ENCODE data around the gene C3orf80. TPM values are rescaled to one million over a fixed set of nuclear protein-coding genes. Genes with fewer than 3 reads are reported as not detected.
"Not testable (repeated sequence)": the region's sequence is repeated elsewhere in the genome, so short reads cannot be mapped to it uniquely, and the experiment has no call there.

The C3orf80 gene
- total and polyA plus RNA-seq, 10 donors = 0.07 to 2.7 (median 0.46) TPM

- intact Hi-C loops (cut with DNase I; ENCODE audit: low total_unique reads) = no loop called here
- no peak overlapping the region for H3K4me3 ChIP-seq
- no peak overlapping the region for H3K27ac ChIP-seq
- peaks cover 0 to 3% (median 1%) of the 10 kb centered on the region in 6 donors for H3K4me1 ChIP-seq
- peaks cover 0 to 35% (median 6%) of the 10 kb centered on the region in 7 donors for H3K27me3 ChIP-seq (replicated peaks in 1 of 7)
- no peaks in the 10 kb centered on the region for H3K36me3 ChIP-seq
- DNase-seq = no peak
- H3K9me3 ChIP-seq = no peaks in the 10 kb centered on the region
- WGBS, 5 donors = 60 to 71% (median 66%) methylated on average over 3 of the region's 3 CpGs
- TF ChIP-seq CTCF (IDR thresholded peaks at IDR 0.05 in 8 of 11, conservative IDR thresholded peaks at IDR 0.05 in 3 of 11) (no peak), POLR2AphosphoS5 (IDR thresholded peaks at IDR 0.05) (no peak), POLR2A (IDR thresholded peaks at IDR 0.05) (no peak)
Observed at GRCh38 chr3:160232014-160232413, 6.8 kb downstream of the C3orf80 start.

GRCh38 chr3:160240719-160241118 is 15.5 kb downstream of the C3orf80 start:
- DNase-seq; H3K4me1 ChIP-seq; H3K36me3 ChIP-seq; H3K27ac ChIP-seq; H3K27me3 ChIP-seq (replicated peaks in 1 of 7); intact Hi-C loops (cut with DNase I; ENCODE audit: low total_unique reads); H3K4me3 ChIP-seq: not testable (repeated sequence)
- WGBS, 5 donors = 86 to 88% (median 86%) methylated on average over 6 of the region's 6 CpGs
- peaks cover 0 to 16% (median 0%) of the 10 kb centered on the region in 8 donors for H3K9me3 ChIP-seq

DNA sequence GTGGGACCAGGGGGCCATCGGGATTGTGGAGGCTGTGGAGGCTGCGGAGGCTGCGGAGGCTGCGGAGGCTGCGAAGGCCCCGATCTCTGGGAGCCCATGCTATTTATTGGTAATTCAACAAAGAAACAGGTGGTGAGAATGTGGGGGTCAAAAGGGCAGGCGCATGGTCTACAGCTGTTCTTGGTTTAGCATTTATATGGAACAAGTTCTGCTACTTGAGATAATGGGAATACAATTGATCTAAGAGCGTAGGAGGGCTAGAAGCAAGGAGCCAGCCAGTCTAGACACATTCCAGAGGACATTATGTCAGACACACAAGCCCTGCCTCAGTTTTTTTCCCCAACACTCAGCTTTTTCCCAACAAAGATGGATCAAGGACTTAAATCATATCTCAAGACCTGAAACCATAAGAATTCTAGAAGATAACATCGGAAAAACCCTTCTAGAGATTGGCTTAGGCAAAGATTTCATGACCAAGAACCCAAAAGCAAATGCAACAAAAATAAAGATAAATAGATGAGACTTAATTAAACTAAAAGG is 20.1 kb downstream of the C3orf80 start:
- H3K27ac ChIP-seq = no peak overlapping the region
- no peak for TF ChIP-seq POLR2A (IDR thresholded peaks at IDR 0.05)
- no peak for TF ChIP-seq POLR2AphosphoS5 (IDR thresholded peaks at IDR 0.05)
- no peak for TF ChIP-seq CTCF (IDR thresholded peaks at IDR 0.05 in 8 of 11, conservative IDR thresholded peaks at IDR 0.05 in 3 of 11)
- no peak overlapping the region for H3K4me3 ChIP-seq
- no peaks in the 10 kb centered on the region for H3K27me3 ChIP-seq (replicated peaks in 1 of 7)
- no peaks in the 10 kb centered on the region for H3K36me3 ChIP-seq
- peaks cover 0 to 16% (median 0%) of the 10 kb centered on the region in 8 donors for H3K9me3 ChIP-seq
- 92 to 97% (median 93%) methylated on average over 9 of the region's 9 CpGs for WGBS, 5 donors
- intact Hi-C loops (cut with DNase I; ENCODE audit: low total_unique reads) = no loop called here
- no peaks in the 10 kb centered on the region for H3K4me1 ChIP-seq
- no peak for DNase-seq

DNA sequence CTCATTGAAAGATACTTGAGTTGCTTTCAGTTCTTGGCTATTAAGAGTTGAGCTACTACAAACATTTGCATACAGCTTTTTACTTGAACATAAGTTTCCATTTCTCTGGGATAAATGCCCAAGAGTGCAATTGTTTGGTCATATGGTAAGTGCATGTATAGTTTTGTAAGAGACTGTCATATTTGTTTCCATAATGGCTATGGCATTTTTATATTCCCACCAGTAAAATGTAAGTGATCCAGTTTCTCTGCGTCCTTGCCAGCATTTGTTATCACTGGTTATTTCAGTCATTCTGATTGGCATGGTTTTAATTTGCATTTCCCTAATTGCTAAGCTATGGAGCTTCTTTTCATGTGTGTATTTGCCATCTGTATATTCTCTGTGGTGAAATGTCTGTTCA is 22.5 kb downstream of the C3orf80 start:
- 80 to 100% (median 93%) methylated on average over 1 of the region's 1 CpG for WGBS, 5 donors
- no peak for DNase-seq
- Histone ChIP-seq H3K4me1 (no peaks in the 10 kb centered on the region), H3K36me3 (no peaks in the 10 kb centered on the region), H3K4me3 (no peak overlapping the region), H3K27me3 (replicated peaks in 1 of 7) (no peaks in the 10 kb centered on the region), H3K9me3 (peaks cover 0 to 16% (median 0%) of the 10 kb centered on the region in 8 donors), H3K27ac (no peak overlapping the region)
- intact Hi-C loops (cut with DNase I; ENCODE audit: low total_unique reads) = no loop called here
- TF ChIP-seq CTCF (IDR thresholded peaks at IDR 0.05 in 8 of 11, conservative IDR thresholded peaks at IDR 0.05 in 3 of 11) (no peak), POLR2A (IDR thresholded peaks at IDR 0.05) (no peak), POLR2AphosphoS5 (IDR thresholded peaks at IDR 0.05) (no peak)

DNA sequence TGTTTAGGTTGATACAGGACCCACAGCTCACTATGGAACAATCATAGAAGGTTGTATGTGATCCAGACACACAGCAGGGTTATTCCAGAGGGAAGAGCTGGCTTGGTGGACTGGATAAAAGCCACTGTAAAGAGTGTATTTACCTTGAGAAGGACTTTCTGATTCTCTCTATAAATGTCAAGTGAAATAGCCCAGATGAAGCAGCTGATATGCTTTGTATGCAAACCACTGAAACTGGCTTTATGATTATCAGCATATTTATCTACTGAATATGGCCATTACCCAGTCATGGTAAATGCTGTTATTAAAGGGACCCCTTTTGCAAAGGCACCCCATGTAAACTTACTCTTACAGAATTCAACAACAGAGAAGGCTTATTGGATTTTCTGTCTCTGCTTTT is 28.1 kb downstream of the C3orf80 start:
- H3K4me3 ChIP-seq = no peak overlapping the region
- no peaks in the 10 kb centered on the region for H3K4me1 ChIP-seq
- no peak overlapping the region for H3K27ac ChIP-seq
- DNase-seq = no peak
- peaks cover 0 to 20% (median under 1%) of the 10 kb centered on the region in 6 donors for H3K36me3 ChIP-seq
- TF ChIP-seq CTCF (IDR thresholded peaks at IDR 0.05 in 8 of 11, conservative IDR thresholded peaks at IDR 0.05 in 3 of 11) (no peak), POLR2A (IDR thresholded peaks at IDR 0.05) (no peak), POLR2AphosphoS5 (IDR thresholded peaks at IDR 0.05) (no peak)
- intact Hi-C loops (cut with DNase I; ENCODE audit: low total_unique reads) = no loop called here
- H3K27me3 ChIP-seq (replicated peaks in 1 of 7) = no peaks in the 10 kb centered on the region
- H3K9me3 ChIP-seq = no peaks in the 10 kb centered on the region

Measured in spleen (tissue), 11 donors.